GM21619 (cell line): ENCODE data around the gene MINDY1.

ENCODE experiments used
- ATAC-seq: cut with Tn5 transposase; IDR thresholded peaks from one replicate; pipeline ENCODE4 v1.9.1; 2021; ENCODE audit not compliant: unreplicated experiment

MINDY1 gene

GRCh38 chr1:150987924-150988323, 18.8 kb downstream of the MINDY1 start:
- no peak for ATAC-seq

DNA sequence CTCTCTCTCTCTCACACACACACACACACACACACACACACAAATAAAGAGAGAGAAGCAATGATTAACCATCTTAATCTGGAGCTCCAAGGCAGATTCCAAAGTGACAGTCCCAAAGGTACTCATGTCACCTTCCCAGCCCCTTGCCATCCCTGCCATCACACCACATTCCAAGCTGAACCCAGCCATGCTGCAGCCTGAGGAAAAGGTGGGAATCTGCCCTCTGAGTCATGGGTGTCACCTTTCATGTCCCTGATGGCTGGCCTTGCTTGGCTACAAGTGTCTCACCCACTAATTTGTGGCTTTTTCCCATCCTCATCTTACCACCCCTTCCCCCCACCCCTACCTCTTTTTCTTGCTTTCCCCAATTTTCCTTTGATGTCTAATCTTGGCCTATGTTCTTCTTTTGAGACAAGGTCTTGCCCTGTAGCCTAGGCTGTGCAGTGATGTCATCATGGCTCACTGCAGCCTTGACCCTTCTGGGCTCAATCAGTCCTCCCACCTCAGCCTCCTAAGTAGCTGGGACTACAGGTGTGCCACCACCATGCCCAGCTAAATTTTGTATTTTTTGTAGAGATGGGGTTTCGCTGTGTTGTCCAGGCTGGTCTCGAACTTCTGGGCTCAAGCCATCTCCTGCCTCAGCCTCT, 21.4 kb downstream of the MINDY1 start:
- ATAC-seq, result no peak

DNA sequence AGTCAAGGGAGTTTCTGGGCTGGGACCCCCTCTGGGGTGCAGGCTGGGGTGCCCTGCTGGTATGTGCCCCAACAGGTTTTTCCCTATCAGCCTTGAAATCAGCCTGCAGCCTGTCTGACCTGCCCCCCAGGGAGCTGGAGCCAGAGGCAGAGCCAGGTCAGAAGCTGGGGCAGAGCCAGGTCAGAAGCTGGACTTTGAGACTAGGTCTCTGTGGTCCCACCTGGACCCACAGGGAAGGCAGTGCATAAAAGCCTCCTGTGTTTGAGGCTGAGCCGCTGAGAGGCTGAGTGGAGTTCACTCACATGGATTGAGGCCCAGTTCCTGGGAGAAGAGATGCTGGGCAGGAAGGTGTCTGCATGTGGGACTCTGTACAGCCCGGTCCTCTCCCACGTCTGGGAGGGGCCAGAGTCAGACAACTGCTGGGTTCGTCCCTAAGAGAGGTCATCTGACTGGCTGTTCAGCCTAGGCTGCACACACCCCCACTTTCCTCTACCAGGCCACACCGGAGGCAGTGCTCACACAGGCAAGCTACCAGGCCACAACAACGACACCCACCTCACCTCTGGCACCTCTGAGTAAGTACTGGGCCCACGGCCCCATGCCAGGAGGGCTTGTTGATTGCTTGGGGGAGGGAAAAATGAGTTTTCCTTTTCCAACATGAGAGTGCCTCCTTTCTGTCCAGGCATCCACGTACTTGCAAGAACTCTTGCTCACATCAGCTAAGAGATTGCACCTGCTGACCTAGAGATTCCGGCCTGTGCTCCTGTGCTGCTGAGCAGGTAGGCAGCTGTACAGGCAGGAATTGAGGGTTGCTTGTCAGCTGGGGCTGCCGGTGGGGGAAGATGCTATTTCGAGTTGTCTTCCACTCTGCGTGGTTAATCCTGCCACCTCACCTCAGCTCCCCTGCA, 24.6 kb downstream of the MINDY1 start, which contains the start of gene ANXA9:
Gene ANXA9 (plus strand): TSS at position 488 of the 908 bp plus-strand sequence. CDS start 814 bp downstream, outside the sequence.
- no peak for ATAC-seq

- no peak for ATAC-seq
Observed at GRCh38 chr1:150981177-150981804, 25.4 kb downstream of the MINDY1 start.

- peak; percentile 56 for ATAC-seq
Observed at GRCh38 chr1:150979092-150980056, 27.3 kb downstream of the MINDY1 start.

- ATAC-seq, result no peak
Observed at GRCh38 chr1:150976879-150977694, 29.6 kb downstream of the MINDY1 start.

DNA sequence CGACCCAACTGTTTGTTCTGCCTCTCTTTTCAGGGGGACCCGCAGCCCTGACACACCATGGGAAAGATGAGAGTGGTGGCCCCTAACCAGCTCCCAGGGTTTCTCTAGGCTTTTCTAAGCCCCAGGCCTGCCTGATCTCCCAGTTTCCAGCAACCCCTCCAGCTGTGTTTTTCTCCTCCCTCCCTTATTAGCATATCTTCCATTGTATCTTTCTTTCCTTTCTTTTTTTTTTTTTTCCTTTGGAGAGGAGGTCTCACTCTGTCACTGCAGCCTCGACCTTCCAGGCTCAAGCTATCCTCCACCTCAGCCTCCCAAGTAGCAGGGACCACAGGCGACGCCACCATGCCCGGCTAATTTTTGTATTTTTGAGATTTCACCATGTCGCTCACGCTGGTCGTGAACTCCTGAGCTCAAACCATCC, 30.3 kb downstream of the MINDY1 start:
- ATAC-seq, result no peak

- peak; percentile 49 for ATAC-seq
Observed at GRCh38 chr1:150974580-150975478, 31.9 kb downstream of the MINDY1 start, which contains the start of gene CERS2. CERS2 (minus strand) TSS chr1:150974835; CDS start chr1:150969090, 5,745 bp downstream.

- ATAC-seq, result peak; percentile 37
Observed at GRCh38 chr1:150973836-150974579, 32.7 kb downstream of the MINDY1 start.

- ATAC-seq, result no peak
Observed at GRCh38 chr1:150973258-150973835, 33.4 kb downstream of the MINDY1 start.

- no peak for ATAC-seq
Observed at GRCh38 chr1:150972417-150972940, 34.2 kb downstream of the MINDY1 start.

DNA sequence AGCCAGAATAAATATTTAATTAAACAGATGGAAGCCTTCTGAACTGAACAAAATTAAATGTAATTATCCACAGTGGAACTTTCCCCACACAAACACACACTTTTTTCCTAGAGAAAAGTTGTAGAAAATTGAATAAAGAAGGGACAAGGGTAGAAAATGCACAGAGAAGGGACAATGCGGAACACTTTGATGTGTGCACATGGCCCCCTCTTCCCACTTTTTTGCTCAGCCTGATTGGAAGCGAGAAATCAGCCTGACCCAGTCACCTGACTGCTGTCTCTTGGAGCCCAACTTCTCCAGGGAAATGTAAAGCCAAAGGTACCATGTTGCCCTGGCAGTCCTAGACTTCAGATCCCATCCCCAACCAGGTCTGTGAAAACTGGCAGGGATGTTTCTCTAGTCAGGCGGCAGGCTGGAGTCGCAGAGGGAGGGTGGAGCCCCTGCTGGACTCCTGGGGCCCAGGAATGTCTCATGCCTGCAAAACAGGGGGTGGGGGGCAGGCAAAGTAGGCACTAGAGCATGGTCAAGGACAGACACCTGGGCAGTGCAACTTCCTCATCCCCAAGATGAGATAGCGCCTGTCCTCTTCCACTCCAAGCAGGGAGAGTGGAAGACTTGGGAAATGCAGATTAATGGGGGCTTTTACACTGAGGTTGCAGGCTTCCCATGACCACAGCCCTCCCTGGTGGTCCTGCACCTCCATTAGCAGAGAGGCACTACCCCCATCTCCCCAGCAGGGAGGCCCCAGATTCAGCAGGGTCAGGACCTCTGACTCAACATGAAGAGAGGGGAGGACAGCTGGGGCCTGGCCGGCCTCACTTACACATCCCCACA, 34.9 kb downstream of the MINDY1 start:
- no peak for ATAC-seq

DNA sequence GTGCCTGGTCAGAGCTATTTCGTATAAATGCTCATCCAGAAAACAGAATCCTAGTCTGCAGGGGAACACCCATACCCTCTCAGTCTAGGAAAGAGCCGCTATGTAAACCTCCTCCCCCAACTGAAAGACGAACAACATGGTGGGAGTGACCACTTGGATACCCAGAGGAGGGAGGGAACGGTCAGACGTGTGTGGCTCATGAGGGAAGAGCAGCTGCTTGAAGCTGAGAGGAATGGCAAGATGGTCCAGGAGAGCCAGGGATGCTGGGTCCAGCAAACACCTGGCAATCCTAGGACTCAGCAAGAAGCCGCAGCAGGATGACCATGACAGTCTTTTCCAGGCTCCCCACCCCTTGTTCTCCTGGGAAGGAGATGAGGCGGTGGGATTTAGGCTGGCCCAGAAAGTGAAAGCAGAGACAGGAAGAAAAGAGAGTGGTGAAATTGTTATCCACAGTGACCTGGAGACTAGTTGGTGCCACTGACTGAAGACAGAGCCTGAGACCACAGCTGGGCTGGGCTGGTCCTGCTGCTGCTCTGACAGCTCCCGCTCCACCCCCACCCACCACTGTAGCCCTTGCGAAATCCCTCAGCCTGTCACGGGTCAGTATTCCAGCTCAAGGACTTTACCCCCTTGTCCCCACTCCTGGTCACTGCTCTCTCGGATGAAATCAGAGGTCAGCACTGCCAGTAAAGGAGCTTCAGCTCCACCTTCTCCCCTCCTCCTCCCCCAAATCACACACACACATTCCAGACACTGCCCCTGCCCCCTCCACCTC, 35.7 kb downstream of the MINDY1 start:
- no peak for ATAC-seq

DNA sequence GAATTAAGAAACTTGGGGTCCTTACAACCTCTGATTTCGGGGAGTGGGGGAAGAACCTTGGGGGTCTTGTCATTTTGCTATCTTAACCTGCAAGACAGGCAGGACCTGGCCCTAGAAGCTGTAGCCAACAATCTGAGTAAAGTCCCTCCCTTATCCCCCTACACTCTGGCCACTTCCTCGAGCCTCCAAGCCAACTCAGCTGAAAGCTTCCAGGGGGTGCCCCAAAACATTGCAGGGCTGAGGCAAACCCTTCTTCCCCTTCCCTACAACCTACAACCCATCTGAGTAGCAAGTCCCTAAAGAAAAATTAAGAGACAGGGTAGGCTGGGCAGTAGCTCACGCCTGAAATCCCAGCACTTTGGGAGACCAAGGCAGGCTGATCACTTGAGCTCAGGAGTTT, 37.1 kb downstream of the MINDY1 start:
- ATAC-seq, result no peak

DNA sequence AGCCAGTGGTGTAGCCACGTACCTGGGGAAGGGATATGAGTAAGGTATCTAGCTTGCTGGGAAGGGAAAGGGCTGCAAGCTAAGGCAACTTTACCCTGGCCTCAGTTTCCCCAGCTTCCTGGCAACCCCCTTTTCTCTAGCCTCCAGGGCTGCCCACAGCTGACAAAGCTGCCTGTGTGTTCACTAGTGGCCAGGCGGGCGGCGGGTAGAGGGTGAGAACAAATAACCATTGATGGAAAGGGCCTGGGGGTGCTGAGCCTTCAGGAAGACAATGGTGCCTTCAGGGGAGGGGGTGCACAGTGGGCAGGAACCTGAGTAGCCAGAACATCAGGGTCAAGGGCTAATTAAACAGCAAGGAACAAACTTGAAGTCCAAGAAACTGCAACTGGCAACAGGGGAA, 38.2 kb downstream of the MINDY1 start:
- ATAC-seq, result no peak

GRCh38 chr1:150967936-150968335, 38.8 kb downstream of the MINDY1 start:
- no peak for ATAC-seq
